ENCODE results near the gene ITM2C.

Gene ITM2C

DNA sequence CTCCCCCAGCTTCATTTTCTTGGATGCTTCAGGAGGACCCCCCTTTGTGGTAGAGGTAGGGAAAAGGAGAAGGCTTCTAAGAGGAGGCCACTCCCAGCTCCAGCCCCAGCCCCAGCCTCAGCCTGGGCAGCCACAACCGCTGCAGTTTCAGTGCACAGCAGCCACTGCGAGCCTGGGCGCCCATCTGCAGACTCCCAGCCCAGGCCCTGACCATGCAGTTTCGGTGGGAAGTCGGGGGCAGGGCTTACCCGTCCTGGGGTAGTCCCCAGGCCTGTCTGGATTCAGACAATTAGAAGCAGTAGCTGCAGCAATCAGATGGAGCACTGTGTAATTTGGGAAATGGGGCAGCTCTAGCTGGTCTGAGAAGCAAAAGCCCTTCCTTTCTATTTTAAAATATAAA is 28.6 kb downstream of the ITM2C start:
- DNase-seq (ENCODE audit: low spot score) = no peak

- no peak for DNase-seq (ENCODE audit: low spot score)
These were observed 29.4 kb downstream of the ITM2C start for GRCh38 chr2:230893841-230894781.

DNA sequence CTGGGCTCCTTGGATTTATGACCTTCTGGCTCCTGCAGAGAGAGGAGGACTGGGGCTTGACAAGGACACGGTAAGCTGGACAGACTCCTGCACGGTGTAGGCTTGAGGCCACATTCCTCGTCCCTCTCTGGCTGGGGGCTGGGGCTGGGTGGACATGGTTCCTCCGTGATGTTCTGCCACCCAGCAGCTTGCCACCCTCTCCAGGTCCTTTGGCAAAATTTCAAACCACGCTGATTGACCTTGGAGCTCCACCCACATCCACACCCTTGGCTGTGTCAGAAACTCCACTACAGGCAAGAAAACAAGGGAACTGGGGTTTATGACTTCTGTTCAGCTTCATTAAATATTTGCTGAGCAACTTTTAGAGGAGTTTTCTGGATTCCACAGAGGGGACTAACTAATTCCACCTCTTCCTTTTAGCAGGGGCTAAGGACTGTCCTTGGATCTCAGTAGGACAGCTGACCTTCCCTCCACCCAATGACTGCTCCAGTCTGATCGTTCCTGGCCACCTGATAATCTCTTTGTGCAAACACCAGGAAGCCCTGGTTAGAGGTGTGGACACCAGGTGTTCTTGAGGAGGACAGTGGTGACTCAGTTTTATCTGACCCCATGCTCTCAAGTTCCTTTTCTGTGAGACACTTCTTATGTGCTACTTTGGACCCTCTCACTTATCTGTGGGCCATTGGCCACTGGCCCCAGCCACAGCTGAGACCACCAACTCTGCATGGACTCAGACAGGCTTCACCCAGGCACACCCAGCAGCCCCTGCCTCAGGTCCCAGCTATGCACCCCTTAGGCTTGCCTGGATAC is 31.0 kb downstream of the ITM2C start:
- DNase-seq (ENCODE audit: low spot score) = no peak

GRCh38 chr2:230896346-230897115 is 31.8 kb downstream of the ITM2C start:
- DNase-seq (ENCODE audit: low spot score) = no peak

- DNase-seq (ENCODE audit: low spot score) = no peak
These were observed 33.4 kb downstream of the ITM2C start for GRCh38 chr2:230898016-230898712.

DNA sequence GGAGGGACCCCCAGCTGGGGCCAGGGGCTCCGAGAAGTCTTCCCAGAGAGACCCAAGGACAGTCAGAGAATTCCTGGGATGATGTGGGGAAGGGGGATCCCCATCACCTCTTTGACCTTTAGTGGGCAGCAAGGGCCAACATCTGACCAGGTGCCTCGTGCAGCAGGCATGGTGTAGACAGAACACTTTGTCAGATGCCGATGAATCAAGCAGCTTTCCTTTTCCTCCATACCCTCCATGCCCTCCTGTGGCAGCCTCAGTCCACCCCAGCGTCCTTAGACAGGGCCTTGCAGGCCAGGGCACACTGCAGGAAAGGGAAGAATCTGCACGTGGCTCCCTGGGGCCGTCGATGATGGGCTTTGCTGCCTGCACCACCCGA is 34.0 kb downstream of the ITM2C start:
- no peak for DNase-seq (ENCODE audit: low spot score)

DNA sequence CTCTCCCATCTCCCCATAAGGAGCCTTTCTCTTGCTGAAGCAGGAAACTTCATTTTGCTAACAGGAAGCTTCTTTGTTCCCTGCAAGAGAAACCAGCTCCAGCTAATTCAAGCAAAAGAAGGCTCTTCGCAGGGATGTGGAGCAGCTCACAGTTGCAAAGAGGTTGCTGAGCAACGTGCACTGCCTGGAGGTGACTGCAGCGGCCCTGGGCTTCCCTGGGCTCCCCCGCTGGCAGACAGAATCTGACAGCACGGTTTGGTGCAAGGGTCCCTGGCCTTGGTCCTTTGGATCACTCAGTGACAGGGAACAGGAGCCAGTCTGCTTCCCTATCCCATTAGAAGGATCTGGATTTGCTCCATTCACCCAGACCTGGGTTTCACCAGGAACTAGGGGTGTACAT is 34.5 kb downstream of the ITM2C start:
- no peak for DNase-seq (ENCODE audit: low spot score)

- DNase-seq (ENCODE audit: low spot score) = no peak
These were observed 35.0 kb downstream of the ITM2C start for GRCh38 chr2:230899786-230900185.

DNA sequence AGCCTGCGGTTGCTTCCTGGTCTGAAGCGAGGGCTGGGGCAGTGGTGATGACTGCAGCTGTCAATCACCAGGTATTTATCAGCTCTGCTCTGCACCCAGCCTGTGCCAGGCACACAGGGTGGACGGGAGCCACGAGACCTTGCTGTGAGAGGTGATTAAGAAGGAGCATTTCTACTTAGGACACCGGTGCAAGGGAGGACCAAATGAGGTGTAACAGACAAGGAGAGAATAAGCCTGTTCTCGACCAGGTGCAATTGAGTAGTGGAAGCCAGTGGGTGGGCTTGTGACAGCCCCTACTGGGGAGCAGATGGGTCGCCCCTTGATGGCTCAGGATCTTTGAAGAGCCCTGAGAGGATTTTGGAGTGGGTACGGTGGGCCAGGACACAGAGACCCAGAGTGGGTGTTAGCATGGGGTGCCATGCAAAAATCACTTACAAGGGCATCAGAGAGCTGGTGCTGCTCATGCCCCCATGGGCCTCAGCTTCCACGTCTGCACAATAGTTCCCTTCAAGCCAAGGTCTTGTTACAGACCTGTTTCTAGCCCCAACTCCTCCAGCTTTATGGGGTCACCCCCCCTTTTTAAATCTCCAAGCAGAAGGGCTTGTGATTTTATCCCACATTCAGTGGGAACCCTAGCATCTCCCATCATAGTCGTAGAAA is 35.7 kb downstream of the ITM2C start:
- no peak for DNase-seq (ENCODE audit: low spot score)

DNA sequence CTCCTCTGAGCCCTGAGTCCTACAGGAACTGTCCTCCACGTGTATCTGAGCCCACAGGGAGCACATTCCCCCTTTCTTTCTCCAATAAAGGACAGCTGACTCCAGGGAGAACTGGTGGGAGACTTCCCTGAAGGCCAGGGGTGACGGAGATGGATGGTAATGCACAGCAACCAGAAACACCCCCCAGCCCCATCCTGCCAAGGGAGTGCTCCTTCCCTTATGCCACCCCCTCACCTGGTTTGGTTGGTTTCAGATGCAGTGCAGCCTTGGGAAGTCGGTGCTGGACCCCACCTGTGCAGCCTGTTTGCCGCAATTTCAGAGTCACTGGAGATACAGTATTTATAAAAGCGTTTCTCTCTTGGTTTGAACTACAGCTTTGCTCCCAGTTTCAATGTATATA is 36.3 kb downstream of the ITM2C start:
- DNase-seq (ENCODE audit: low spot score) = no peak

DNA sequence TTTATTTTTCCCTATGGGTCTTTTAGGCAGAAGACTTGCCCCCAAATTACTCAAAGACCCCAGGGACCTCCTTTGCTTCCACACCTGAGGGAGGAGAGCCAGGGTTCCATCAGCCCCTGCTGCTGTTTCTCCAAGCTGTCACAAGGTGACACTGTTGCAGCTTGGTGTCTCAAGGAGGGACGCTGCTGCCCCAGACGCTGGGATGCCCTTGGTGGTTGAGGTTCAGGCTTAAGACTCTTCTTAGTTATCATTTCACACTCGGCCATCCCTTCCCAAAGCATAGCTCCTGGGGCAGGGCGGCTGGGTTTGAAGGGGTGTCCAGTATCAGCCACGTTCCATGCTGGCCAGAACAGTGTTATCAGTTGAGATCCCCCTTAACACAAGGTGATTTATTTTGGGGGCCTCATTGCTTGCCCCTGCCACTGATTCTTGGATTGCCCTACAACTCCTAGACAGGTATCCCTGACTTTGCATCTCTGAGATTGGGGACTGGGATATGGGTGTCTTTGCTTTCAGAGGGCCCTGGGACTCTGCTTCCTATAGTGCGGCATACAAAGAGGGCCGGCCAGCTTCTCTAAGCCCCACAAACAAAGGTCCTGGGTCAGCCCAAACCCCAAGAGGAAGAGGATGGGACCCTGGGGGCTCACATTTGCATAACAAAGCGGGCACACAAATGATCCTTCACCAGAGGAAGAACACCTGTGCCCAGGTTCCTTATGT is 37.6 kb downstream of the ITM2C start:
- DNase-seq (ENCODE audit: low spot score) = peak; percentile 80

DNA sequence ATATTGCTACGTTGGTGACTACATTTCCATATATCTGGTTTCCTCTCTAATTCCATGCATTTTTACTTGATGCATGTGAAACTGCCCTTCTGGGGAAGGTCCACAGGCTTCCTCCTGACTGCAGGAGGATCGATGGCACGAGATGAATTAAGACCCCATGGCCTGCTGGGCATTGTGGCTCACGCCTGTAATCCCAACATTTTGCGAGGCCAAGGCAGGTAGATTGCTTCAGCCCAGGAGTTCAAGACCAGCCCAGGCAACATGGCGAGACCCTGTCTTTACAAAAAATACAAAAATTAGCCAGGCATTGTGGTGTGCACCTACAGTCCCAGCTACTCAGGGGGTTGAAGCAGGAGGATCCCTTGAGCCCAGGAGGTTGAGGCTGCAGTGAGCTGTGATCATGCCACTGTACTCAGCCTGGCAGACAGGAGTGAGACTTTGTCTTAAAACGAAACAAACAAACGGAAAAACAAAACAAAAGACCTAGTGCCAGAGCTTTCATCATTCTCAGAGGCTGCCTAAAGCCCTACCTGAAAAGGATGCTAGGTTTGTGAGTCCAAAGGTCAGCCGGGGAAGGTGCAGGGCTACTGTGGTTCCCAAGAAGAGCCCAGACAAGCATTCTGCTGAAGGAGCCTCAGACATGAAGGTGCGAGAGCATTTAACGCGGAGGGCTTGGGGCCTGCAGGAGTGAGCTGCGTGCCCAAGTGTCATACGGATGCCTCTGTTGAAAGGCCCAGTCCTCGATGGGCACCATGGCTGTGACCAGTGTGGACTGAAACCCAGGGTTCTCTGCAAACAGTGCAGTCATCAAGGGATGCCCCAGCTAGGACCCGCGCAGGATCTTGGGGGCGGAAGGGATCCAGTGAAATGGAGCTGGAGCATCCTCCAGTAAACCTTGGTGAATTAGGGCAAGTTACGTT is 38.7 kb downstream of the ITM2C start:
- DNase-seq (ENCODE audit: low spot score) = no peak

DNA sequence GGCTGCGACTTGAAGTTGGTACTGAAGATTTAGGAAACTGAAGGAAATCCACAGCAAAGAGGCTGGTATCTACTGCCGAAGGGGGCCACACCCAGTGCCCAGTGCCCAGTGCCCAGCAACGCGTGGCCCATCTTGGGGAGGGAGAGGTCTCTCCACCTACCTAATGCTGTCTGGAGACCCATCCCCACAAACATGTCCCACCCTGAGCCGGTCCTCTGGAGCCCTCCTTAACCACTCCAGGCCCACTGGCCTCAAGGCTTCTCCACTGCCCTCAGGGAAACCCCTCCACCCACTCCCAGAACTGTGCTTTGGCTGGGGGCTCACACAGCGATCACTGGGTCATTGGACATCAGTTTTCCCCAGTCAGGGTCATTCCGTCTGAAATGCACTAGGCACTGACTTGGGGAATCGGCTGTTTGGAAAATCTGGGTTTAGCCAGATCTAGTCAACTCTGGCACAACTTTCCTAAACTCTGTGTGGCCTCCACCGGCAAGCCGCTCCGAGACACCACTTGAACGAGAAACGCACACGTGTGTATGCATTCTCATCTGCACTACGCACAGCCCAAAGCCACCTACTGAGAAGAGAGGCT is 40.2 kb downstream of the ITM2C start:
- no peak for DNase-seq (ENCODE audit: low spot score)

DNA sequence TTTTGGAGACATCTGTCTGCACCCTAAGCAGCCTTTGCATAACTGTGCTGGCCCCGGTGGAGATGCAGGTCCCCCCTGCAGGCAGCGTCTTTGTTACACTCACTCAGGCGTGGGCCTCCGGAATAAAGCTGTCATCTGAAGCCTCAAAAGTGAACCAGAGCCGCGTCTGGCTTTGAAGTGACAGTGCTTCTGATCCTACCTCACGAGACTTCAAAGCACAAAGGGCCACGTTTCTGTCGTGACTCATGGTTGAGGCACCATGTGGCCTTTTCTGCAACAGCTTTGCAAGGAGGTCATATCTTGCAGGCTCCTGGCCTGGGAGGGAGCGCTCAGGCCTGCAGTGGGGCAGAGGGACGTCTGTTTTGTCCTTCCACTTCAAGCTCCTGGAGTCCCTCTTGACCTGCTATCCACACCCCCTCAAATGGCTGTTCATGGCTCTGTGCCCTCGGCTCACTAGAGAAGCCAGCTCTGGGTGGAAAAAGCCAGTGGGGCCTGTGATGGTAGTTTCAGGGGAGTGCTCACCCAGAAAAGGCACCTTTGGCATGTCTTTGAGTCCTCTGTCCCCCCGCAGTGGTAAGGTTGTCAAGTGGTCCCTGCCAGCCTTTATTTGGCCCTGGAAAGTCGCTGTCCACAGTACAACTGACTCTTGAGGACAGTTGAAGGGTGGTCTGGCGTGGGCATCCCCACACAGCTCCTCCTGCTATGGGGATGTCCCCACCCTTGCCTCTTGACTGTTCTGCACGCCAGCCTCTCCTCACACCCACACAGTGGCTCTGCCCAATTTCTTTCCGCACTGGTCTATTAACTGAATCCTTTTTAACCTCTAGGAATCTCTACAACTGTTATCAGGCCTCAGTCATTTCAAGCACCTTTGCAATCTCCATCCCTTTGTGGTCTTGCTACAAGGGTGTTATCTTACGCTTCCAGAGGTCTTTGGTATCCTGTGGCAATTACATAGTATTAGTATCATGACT is 41.0 kb downstream of the ITM2C start:
- no peak for DNase-seq (ENCODE audit: low spot score)

- no peak for DNase-seq (ENCODE audit: low spot score)
These were observed 41.9 kb downstream of the ITM2C start for GRCh38 chr2:230906471-230907230.

DNA sequence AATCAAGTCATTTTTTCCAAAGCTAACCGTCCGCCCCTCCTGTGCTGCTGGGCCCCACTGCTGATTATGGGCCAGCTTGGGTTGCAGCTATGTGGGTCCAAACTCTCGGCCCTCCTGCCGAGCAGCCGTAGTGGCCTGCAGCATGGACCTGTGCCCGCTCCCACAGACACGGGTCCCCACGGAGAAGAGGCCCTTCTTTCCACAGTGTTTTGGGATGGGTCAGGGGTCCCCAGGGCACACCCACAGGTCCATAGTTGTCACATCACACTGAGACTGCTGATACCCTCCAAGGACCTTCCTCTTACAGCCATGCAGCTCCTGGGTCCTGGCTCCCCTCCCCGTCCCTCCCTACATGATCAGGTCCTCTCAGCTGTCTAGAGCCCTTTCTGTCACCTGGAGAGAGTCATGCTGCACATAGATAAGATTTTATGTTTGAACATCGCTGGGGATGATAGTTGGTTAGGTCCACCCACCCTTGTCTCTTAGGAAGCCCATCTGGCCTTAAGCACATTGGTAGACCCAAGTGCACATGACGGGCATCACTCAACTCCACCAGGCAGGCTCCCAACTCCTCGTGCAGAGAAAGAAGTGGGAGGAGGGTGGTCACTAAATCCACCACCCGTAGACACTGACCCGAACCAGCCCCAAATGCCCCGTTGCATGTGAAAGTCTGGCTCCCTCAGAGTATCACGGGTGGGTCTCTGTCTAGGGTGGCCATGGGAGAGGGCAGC is 42.8 kb downstream of the ITM2C start:
- DNase-seq (ENCODE audit: low spot score) = no peak
